Heart left ventricle (tissue), 13 donors: ENCODE measurements around the gene MALSU1.

Source experiments
- POLR2A ChIP-seq, 2 donors: fragments of 450-650 bp; IDR thresholded peaks; one replicate each; pipeline ENCODE4 v1.6.1; 2017; ENCODE audit warnings: antibody characterized with exemption in 2 of 2, mild to moderate bottlenecking in 2 of 2, moderate library complexity in 2 of 2
- TF ChIP-seq, protein P1 (sequence below), 12 donors: fragments of 200-600 bp; sonication (generic) in 4 of 12; IDR thresholded peaks; one replicate each; pipeline versions ENCODE4 v1.5.0 to v1.8.0; 2018 to 2022; ENCODE audit warnings: antibody characterized with exemption in 12 of 12, mild to moderate bottlenecking in 5 of 12
- donor health status: ischemic (EF 13 %, LVEDD 7.1; RV severe dilation, severe dysfunction).
- donor health status: DM: no; HTN: yes; CAD: no.
- donor health status: DM: no; HTN: no; CAD: no.
- donor health status: ischemic (EF 25% LVEDD 6.9; RV normal size, moderate dysfunction).
- donor health status: ischemic (EF 25% LVEDD 5.7; RV mildly dilated, moderate dysfunction).
- donor health status: ischemic (EF 35%, LVEDD 5.7; RV mildly dilated, moderate dysfunction).
- donor health status: nonischemic (EF 11% LVEDD 7.7; RV severe dilation, severe dysfunction).
- donor health status: DM: yes; HTN: yes; CAD: no.
- donor health status: PGD.
- donor health status: ischemic (EF 29% LVEDD 5.4; RV normal size, mild dysfunction).
- donor health status: nonischemic (EF 23%, LVEDD 6.1; RV moderate dilation, normal function).

DNA sequence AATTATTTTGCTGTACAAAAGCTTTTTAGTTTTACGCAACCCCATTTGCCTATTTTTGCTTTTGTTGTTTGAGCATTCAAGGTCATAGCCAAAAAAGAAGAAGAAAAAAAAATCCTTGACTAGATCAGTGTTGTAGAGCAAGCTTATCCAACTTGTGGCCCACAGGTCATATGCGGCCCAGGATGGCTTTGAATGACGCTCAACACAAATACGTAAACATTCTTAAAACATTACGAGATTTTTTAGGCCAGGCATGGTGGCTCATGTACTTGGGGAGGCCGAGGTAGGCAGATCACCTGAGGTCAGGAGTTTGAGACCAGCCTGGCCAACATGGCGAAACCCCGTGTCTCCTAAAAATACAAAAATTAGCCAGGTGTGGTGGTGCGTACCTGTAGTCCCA is 8.1 kb upstream of the MALSU1 start:
- TF ChIP-seq, protein P1, sequence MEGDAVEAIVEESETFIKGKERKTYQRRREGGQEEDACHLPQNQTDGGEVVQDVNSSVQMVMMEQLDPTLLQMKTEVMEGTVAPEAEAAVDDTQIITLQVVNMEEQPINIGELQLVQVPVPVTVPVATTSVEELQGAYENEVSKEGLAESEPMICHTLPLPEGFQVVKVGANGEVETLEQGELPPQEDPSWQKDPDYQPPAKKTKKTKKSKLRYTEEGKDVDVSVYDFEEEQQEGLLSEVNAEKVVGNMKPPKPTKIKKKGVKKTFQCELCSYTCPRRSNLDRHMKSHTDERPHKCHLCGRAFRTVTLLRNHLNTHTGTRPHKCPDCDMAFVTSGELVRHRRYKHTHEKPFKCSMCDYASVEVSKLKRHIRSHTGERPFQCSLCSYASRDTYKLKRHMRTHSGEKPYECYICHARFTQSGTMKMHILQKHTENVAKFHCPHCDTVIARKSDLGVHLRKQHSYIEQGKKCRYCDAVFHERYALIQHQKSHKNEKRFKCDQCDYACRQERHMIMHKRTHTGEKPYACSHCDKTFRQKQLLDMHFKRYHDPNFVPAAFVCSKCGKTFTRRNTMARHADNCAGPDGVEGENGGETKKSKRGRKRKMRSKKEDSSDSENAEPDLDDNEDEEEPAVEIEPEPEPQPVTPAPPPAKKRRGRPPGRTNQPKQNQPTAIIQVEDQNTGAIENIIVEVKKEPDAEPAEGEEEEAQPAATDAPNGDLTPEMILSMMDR (IDR thresholded peaks at IDR 0.05), result no peak
- no peak for TF ChIP-seq POLR2A (IDR thresholded peaks at IDR 0.05)
